Activated CD4-positive, alpha-beta T cell treated with anti-CD3 and anti-CD28 coated beads for 48 hours (primary cell): ENCODE measurements around the gene PRDM16.

ENCODE experiments used
- DNase-seq: peaks from one replicate; pipeline ENCODE4 v3.0.0-alpha.2; 2020

Gene PRDM16

DNA sequence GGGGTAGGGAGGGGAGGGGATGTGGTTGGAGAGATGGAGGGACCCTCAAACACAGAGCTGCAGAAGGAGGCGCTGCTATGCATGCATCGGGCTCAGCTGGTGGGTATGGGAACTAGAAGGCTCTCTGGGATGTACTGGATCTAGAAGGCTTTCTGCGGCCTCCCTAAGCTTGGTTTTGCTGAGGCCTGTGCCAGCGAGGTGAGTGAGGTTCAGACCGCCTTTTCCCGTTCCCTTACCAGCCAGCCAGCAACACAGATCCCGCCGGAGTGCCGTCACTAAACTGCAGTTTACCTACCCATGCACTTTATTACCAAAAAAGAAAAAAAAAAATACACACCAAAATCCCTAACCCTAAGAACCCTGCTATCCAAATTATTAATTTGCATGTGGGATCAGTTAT is 180.2 kb downstream of the PRDM16 start:
- DNase-seq, result no peak

DNA sequence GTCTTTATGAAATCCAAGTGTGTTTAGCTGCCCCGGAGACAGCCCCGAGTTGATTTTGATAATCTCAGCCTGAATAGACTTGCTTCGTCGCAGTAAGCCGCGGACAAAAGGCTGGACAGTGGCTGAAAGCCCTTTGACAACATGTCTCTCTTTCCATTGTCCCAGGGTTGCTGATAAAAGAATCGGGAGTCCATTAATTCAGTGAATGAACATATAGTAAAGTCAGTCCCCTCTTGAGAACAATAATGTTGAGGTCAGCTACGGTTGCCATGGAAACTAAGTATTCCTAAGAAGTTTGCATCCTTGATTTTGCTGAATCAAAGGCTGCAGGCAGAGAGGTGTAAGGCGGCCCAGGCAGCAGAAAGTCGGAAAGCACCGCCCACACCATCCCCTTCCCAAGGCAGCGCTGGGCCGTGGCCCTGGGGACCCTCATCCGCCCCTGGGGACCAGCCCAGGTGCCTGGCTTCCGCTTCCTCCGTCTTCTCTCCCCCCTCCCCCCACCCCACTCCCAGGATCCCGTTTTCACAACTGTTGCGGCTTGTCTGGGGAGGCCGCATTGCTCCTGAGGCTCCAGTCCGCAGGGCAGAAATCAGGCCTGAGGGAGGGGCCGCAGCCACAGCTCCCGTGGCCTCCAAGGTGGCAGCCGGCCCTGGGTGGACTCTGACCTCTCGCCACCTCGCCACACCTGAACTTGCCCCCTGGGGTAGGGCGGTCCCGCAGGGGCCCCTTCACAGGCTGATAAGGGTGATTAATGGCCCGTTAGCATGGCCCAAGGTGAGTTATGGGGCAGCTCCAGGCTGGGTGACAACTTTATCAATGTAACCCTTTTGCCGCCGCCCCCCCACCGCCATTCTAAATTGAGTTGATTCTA is 180.9 kb downstream of the PRDM16 start:
- DNase-seq, result no peak

DNA sequence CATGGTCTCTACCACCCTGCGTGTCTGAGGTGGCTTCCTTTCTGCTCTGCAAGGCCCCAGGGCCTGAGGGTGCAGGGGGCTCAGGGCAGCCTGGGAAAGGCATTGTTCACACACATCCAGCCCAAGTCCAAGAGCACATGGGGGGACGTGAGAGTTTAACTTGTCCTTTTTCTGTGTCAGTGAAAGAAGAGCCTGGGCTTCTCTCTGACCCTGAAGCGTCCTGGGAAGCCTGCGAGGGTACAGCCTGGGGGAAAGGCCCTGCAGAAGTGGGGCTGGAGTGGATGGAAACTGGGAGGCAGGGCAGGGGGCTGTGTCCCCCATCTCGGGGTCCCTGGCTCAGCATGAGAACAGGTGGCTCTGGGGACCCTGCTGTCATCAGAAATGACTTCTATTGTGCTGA is 181.6 kb downstream of the PRDM16 start:
- no peak for DNase-seq

DNA sequence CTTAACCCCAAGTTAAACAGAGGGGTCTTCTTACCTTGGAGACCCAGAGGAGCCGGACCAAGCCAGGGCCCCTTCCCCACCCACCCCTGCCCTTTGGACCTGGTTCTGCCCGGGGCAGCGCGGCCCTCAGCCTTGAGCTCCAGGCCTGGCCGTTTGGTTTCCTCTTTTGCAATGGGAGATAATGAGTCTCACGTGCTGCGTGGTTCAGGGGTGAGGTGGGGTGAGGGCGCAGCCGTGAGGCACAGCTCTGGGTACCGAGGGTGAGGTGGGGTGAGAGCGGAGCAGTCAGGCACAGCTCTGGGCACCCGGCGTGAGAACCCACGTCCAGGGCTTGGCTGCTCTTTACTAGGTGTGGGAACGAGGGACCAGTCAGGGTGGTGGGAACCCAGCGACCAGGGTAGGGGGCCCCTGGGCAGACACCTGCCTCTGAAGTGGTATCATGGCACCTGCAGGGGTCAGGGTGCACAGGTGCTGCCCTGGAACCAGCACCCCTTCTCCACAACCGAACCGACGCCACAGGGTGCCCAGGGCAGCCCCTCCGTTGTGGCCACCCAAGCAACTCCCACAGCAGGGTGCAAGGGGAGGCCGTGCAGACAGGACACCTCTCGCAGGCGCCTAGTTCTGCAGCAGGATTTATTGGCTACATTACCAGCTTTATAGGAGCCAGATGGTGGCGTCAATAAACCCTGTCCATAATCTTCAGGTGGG is 182.2 kb downstream of the PRDM16 start:
- DNase-seq, result no peak

DNA sequence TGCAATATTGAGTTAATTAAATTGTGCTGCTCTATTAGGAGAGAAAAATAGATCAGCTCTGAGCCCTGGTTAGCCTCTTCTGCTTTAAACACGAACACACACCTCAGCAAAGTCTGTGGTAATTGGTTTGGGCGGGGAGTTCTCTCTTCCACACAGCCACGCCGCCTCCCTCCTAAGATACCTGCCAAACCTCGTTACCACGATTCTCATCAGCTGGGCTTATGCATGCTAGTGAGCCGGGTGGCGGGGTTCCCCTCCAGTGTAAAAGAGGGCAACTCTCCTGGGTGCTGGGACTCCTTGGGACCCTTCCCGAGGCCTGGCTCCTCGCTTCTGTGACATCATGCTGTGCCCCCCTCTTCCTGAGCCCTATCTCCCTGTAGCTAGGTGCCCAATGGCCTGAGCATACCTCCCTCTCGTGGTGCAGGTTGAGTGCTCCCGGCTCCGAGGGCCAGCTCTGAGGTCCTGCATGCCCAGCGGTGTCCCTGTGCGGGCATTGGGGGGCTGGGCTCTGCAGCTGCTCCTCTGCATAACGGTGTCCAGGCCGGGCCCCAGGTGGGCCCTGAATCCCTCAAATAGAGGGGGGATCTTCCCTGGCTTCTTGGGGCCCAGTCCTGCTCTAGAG is 182.9 kb downstream of the PRDM16 start:
- DNase-seq, result no peak

DNA sequence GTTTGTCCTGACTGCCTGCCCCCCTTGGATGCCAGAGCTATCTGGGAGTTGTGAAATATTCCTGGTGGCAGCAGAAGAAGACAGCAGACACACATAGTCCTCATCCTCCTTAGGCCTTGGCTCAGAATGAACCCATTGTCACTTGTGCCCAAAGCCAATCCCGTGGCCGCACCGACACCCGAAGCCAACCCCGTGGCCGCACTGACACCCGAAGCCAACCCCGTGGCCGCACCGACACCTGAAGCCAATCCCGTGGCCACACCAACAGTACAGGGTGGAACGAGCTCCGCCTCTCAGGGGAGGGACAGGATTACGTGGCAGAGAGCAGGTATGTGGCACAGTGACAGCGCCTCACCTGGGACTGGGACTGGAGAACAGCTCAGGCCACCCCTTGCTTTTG is 186.7 kb downstream of the PRDM16 start:
- no peak for DNase-seq

DNA sequence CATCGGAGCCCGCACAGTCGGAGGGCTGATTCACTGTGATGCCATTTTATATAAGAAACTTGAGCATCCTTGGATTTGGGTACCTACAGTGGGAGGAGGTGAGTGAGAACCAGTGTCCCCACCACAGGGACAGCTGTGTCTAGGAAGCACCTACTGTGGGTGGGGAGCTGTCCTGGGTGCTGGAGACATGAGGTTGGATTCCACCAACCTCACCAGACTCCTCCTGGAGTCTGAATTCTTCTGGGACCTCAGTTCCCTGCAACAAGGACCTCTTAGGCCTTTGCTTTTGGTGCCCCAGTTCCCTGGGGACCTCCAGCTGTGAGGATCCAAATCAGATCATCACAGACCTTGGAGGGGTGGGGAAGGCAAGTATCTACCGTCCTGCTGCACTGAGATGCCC is 188.8 kb downstream of the PRDM16 start:
- DNase-seq, result no peak

DNA sequence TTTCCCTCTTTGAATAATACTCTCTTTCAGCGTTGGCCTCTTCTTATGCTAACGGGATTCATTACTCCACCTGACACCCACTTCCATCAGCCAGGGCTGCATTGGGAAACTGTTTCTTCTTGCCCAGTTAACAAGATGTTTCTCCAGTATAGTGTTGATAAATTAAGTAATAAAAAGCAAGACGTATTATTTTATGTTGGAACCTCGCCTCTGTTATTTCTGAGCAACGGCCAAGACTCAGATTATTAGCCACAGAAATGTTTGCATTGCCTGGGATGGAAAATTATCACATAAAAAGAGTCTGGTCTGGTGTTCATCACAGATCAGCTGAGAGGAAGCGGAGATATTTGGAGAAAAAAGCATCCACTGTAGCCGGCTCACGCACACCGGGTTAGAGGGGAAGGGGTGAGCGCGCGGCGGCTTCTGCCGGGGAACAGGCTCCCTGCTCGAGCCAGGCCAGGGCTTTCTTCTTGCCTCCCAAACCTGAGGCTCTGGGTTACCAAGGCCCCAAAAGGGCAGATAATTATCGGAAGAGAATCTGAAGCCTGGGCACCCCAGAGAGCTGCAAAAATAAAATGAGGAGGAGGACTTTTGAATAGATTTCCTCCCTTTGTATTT is 189.5 kb downstream of the PRDM16 start:
- DNase-seq, result no peak

DNA sequence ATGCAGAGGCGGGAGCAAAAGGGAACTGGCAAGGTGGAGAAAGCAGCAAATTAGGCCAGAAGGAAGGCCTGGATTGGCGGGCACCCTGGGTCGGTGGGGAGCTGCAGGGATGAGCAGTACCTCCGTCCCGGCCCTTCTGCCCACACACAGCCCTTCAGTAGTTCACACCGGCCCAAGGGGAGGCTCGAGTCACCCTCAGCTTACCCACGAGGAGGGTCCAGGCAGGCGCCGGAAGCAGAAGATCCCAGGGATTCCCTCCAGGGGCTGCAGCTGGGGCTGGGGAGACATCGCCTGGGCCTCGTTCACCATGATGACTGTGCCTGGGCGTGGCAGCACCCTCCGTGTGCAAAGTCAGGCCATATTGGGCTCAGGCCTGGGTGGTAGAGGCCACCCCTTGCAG is 190.0 kb downstream of the PRDM16 start:
- no peak for DNase-seq

DNA sequence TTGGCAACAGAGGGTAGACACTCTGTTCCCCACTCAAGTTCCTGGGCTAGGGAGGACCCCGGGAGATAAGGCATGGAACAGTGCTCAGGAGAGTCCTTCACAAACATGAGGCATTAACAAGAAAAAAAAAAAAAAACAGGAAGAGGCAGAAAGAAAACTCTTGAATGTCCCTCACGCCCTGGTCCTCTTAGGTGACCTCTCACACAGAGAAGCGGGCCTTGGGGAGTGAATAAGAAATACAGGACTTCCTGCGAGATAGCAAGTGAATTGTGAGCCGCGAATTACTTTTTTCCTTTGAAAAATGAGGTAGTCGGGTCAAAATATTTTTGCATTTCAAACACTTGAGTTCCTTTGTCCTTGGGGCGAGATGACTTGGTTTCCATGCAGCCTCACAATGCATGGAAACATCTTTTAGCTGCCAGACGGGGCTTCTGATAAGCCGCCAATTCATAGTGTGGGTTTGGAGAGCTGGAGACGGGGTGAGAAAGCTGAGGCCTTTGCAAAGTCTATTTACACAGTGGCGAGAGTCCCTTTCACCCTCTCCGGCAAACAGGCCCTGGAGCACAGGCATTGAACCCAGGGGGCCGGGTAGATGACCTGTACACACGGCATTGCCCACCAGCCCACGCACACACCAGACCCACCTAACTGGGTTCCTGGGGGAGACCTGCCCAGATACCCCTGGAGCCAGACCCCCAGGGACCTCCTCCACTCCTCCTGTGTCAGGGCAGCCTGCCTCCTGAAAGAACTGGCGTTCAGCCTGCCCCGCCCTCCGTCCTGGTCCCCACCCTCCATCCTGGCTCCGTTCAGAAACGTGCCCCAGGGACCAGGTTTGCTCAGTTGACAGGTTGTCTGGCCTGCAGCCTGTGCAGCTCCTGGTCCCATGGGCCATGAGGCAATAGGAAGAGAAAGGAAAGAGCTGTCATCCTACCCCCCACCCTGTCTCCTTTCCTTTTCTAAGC is 192.3 kb downstream of the PRDM16 start:
- no peak for DNase-seq

DNA sequence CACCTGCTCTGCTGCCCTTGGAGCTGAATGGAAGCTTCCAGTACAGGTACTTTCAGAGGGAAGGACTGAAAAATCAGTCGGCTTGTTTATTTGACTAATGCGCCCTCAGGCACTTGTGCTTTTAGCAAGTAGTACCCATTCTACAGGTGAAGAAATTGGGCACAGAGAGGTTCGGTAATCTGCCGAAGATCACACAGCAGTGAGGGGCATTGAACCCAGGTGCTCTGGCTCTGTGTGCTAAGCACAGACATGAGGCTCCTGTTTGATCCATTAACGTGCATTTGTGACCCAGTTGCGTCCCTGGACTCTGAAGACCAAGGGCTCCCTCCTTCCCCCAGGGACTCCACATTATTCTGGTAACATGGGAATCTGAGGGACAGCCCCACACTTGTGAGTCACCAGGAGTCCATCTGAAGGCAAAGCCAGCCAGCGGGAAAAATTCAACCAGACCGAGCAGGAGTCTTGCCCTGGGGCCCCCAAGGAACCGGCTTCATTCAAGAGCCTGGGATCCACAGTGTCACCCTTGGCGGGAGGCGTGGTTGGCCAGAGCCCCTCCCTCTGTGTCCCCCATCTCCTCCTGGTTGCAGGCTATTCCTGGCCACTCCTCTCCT is 193.1 kb downstream of the PRDM16 start:
- DNase-seq, result no peak

DNA sequence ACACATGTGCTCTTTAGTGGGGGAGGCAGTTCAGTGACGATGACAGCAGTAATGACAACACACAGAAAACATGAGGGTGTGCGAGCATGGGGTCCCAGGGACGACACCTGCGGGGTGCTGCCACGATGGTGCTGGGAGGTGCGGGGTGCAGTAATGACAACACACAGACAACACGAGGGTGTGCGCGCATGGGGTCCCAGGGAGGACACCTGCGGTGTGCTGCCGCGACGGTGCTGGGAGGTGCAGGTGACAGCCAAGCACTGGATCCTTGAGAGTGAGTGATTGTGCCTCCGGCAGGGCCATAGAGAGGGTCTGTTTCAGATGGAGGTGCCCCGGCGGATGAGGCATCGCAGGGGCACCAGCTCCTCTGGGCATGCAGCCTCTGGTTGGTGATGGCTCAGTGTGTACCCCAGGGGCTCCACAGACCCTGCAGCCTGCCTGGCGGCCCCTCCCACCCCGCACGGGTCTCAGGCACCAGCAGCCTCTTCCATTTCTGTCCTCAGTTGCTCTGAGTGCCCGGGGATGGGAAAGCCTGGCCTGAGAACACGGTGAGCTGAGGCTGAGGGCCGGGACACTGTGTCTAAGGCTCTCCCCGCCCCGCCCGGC is 193.8 kb downstream of the PRDM16 start:
- DNase-seq, result no peak

DNA sequence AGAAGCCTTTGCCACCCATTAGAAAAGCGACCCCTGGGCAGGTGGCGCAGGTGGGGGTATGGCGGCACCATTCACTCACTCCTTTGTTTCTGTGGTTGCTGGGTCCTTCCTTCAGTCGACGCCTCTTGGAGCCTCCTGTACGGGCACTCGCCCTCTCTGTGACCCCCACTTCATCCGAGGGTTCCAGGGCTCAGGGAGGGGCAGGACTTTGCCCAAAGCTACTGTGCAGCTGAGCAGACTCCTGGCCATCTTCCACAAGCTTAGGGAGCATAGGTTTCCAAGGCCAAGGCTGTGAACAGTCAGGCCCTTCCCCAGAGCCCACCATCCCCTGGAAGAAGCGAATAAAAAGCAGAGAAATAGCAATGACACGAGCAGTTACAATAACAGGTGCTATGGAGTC is 194.8 kb downstream of the PRDM16 start:
- no peak for DNase-seq

DNA sequence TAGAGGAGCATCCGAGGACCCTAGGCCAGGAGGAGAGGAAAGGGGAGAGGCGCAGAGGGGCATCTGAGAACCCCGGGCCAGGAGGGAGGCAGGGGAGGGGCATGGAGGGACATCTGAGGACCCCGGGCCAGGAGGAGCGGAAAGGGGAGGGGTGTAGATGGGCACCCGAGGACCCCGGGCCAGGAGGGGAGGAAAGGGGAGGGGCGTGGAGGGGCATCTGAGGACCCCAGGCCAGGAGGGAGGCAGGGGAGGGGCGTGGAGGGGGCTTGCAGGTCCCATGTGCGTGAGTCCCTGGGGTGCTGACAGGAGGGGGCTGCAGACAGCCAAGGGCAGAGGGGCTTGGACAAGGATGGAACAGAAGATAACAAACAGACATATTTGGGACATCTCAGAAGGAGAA is 195.5 kb downstream of the PRDM16 start:
- DNase-seq, result no peak

DNA sequence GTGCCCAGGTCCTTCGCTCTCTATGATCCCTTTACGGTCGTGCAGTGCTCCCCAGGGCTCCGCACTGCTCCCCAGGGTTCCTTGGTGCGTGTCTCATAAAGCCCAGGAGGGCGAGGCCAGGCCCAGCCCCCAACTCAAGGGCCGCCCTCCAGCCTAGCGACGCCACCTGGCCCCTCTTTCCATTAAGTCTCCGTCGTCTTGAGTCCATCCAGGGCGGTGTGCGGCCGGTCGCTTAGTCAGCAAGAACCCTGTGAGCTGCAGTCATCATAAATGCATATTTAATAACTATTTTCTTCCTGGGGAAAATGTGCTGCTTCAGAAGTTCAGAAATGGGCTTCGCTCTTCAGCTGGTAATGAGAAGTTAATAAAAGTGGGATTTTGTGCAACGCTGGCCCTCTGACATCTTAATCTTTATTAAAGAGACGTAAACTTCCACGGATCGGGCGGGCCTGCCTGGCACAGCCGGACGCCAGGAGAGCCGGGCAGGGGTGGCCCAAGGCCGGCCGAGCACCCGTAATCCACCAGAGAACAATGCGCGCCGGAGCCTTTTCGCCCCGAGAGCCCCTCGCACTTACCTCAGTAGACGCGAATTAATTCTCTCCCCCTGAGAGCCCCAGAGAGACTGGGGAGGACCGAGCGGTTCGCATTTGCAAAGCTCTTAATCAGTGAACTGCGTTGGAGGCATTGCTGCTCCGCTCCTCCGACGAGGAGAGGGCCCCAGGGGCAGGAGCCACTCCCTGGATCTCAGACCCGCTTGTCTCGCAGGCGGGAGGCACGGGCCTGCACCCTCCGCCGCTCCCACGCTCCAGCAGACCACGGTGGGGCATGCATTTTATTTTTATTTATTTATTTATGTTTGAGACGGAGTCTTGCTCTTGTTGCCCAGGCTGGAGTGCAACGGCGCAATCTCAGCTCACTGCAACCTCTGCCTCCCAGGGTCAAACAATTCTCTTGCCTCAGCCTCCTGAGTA is 197.1 kb downstream of the PRDM16 start:
- DNase-seq, result no peak

DNA sequence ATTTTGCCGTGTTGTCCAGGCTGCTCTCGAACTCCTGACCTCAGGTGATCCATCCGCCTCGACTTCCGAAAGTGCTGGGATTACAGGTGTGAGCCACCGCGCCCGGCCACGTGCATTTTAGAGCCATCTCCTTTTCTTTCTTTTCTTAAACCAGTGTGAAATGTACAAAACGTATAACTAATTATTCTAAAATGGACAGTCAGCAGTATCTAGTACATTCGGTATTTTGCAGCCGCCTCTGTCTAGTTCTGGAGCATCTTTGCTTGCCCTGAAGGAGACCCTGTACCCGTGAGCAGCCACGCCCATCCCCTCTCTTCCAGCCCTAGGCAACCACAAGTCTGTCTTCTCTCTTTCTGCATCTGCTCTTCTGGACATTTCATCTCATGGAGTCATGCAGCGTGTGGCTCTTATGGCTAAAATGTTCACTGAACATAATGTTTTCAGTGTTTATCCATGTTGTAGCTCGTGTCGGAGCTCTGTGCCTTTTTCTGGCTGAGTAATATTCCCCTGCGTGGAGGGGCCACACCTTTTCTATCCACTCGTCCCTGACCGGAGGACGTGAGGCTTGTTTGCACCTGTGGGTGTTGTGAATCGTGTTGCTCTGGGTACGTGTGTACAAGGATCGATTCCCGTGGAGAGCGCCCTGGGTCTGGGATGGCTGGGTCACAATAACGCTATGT is 198.0 kb downstream of the PRDM16 start:
- no peak for DNase-seq

DNA sequence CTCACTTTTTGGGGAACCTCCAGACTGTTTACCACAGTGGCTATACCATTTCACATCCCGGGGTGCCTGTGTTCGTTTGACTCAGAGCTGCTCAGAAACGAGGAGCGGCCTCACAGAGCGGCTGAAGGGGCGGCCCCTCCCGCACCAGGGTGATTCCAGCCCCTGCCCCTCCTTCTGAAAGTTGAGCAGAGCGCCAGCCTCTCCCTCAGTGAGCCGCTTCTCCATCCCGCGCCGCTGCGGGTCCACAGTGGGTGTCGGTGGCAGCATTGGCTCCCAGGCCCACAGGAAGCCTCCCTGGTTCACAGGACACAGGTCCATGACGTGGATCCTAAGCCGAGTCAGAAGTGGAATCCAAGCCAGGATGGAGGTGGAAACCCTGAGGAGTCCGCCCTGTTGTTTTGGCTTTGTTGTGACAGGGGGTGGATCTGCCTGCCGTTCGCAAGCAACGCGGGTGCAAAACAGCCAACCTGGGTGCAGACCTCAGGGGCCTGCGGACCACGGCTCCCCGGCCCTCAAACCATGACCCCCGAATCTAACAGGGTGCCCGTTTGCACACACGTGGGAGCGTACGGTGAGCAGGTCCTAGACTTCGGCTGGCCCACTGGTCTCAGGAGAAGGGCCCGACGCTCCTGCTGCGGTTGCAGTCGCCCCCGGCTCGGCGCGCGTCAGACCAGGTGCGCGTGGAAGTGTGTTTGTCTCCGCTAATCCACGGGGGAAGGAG is 198.7 kb downstream of the PRDM16 start:
- DNase-seq, result no peak

DNA sequence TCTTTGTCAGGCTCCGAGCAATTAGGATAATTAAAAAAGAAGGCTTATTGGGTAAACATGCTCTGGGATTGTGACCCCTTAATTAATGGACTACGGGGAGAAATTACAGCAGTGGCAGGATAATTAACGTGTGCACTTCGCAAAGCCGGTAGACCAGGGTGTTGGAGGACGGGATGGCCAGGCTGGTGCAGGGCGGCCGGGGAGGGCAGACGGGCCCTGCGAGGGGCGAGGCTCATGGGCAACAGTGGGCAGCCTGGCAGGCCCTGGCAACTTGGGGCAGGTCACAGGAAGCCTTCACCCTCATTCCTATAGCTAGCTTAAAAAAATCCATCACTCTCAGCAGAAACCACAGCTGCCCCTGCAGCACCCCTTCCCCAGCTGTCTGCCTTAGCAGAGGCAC is 199.3 kb downstream of the PRDM16 start:
- DNase-seq, result no peak
